HG03103 (cell line): ENCODE results near the gene SLC16A13.

Experiments used
- ATAC-seq: cut with Tn5 transposase; IDR thresholded peaks from one replicate; pipeline ENCODE4 v1.9.1; 2021; ENCODE audit warnings: low read depth; ENCODE audit not compliant: unreplicated experiment

The SLC16A13 gene

DNA sequence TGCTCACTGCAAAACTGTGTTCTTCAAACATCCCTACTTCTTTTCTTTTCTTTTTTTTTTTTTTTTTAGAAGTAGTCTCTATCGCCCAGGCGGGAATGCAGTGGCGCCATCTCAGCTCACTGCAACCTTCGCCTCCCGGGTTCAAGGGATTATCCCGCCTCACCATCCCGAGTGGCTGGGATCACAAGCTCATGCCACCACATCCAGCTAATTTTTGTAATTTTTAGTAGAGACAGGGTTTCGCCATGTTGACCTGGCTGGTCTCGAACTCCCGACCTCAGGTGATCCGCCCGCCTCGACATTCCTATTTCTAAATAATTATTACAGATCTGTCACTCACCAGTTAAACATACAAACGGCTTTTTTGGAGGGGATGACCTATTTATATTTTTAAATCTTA lies 24.4 kb upstream of the SLC16A13 start:
- no peak for ATAC-seq

DNA sequence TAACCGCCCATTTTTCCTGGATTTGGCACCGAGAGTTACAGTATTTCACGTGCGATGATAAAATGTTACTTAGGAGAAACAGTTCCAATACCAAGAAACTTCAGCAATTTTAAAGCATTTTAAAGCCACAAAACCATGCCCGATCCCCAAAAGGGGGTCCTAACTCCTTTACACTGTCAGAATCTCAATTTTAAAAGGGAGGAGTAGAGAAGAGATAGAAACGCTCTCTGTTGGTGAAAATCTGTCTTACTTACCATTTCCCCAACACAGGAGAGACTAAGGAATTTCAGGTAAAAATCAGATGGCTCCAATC lies 23.9 kb upstream of the SLC16A13 start:
- no peak for ATAC-seq

DNA sequence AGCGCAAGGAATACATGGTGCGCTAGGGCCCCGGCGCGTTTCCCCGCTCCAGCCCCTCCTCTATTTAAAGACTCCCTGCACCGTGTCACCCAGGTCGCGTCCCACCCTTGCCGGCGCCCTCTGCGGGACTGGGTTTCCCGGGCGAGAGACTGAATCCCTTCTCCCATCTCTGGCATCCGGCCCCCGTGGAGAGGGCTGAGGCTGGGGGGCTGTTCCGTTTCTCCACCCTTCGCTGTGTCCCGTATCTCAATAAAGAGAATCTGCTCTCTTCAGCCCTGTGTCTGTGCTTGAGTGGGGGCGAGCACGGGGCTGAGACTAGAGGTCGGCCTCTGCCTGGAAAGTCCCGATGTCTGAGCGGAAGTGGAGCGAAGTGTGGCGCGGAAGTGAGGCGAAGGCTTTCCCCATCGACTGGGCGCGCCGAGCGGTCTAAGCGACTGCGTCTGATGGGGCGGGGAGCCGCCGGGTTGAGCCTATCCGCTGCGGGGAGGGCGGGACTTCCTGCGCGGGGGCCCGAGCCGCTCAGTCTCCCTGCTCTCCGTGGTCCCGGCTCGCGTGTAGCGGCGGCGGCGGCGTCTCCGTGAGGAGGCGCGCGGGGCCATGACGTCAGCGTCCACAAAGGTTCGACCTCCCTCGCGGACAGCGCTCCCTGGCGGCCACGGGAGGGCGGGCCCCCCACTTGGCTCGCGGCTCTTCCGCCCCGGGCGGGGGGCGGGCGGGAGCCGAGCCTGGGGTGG lies 21.4 kb upstream of the SLC16A13 start:
- ATAC-seq, result peak; percentile 81

DNA sequence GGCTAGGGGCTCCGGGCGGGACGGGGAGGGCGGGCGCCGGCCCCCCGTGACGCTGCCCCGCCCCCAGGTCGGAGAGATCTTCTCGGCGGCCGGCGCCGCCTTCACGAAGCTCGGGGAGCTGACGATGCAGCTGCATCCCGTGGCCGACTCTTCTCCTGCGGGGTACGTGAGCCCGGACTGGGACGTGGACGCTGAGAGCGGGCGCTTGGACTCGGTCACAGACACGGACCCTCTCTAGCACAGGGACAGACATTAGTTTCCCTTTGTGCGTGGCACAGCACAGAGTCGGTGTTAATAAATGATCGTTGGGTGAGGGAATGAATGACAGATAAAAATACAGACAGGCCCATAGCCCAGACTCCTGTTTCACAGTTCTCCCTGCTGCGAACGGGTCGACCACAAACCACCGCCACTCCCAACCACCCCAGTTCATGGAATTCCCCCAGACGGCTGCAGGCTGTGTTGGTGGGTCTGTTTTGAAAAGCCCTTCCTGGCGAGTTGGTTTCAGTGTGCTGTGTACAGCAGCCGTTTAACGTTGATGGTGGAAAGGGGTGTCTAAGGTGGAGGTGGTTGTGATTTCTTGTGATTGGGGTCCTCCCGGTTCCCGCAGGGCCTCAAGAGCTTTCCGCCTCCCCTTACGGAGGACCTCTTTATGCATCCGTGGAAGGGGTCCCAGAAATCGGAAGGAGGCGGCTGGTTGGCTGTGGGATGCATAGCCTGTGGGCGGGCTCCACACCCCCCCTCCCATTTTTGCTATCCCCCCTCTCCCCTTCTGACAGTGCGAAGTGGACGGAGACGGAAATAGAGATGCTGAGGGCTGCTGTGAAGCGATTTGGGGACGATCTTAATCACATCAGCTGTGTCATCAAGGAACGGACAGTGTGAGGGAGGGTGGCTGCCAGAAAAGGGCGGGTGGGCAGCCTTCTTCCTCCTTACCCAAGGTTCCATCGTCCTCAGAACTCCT lies 20.5 kb upstream of the SLC16A13 start:
- ATAC-seq, result peak; percentile 4

DNA sequence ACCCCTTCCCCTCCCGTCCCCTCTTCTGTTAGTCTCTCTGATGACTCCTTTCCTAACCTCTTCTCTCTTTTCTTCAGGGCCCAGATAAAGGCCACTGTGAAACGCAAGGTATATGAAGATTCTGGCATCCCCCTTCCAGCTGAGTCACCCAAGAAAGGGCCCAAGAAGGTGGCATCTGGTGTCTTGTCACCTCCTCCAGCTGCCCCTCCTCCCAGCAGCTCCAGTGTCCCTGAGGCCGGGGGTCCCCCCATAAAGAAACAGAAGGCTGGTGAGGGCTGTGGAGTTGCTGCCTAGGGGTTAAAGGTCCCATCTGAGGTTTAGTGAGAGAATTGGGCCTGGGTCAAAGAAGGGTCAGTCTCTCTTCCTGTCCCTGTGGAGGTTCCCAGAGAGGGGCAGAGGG lies 19.4 kb upstream of the SLC16A13 start:
- no peak for ATAC-seq

DNA sequence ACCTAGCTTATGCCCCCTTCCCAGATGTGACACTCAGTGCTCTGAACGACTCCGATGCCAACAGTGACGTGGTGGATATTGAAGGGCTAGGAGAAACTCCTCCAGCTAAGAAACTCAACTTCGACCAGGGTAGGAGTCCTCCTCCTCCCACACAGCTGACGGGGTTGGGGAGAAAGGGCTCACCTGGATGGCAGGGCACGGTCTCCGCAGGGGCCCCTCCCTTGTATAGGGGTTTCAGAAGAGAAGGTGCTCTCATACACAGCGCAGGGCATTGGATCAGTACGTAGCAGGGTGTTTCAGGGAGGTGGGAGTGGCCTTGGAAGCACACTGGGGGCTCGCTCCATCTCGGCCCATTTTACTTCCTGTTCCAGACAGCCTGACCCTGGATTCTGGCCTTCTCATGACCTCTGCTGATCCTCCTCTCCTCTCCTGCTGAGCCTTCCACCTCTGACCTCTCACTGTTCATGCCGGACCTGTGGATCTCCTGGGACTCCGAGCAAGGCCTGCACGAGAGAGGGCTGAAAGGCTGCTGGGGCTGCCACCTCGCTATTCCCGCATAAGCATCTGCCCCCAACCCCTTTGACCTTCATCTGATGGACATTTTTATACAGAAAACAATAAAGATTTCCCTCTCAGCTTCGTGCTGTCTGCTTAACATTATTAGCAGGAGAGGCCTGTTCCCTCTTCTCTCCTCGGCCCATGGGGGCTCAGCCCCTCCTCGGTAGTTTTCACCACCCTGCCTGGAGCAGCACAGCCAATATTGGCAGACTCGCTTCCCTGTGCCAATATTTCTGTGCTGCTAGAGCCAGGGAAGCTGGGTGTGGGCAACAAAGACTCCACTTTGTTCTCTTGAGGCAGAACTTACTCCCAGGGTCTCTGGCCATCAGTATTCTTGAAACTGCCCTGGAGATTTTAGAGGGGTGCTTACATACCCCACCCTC lies 18.7 kb upstream of the SLC16A13 start:
- no peak for ATAC-seq

DNA sequence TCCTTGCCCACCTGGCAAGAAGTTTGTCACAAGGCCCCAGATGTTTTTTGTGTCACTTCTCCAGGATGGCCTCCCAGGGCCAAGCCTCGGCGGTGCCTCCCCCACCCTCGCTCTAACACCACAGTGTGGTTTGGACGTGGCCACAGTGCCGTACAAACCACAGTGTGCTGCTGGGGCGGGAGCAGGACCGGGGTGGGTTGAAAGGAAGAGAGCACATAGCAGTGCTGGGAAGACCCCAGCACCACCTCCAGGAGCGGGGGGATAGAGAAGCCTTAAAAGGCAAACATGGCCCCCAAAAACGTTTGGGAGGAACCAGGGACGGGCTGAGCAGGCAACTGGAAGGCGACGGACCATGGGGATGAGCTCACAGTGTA lies 18.0 kb upstream of the SLC16A13 start:
- ATAC-seq, result no peak

DNA sequence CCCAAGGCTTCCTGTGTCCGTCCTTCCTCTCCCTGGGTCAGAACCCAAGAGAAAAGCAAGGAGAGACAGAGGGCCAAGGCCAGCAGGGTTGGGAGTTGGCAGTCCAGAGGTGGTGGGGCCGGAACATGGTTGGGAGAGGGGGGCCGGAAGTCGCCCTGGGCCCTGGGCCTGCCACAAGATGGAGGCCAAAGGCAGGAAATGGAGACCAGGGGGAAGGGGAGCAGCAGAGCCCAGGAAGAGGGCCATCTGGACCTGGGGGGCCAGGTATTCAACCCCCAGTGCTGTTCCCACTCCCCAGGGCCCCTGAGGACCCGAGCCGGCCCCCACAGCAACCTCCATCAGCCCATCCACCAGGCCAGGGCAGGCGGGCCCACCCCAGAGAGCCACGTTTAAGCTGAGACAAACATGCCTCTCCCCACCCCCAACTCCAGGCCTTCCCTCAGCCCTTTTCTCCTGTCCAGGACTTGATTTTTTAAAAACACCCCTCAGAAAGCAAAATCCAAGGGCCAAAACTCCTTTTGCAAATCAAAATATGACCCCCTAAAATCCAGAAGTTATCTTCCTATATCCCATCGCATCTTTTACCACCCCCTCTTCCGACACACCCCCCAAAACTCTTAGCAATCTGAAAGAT lies 17.4 kb upstream of the SLC16A13 start:
- ATAC-seq, result no peak

DNA sequence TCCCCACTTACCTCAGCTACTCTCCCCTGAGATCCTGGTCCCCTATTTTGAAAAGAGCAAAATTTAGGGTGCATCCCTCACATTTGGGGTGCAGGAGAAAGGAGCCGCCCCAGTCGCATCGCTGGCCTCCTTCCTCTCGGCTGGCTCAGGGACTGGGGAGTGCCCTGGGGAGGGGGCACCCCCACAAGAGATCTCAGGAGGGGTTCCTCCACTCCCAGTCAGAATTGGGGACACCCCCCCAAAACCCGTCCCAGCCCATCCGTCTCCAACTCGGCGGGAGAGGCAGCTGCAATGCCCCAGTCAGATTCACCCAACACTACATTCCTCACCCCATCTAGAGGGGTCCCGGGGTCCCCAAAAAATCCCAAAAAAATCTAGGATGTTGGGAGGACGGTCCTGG lies 16.4 kb upstream of the SLC16A13 start:
- no peak for ATAC-seq

DNA sequence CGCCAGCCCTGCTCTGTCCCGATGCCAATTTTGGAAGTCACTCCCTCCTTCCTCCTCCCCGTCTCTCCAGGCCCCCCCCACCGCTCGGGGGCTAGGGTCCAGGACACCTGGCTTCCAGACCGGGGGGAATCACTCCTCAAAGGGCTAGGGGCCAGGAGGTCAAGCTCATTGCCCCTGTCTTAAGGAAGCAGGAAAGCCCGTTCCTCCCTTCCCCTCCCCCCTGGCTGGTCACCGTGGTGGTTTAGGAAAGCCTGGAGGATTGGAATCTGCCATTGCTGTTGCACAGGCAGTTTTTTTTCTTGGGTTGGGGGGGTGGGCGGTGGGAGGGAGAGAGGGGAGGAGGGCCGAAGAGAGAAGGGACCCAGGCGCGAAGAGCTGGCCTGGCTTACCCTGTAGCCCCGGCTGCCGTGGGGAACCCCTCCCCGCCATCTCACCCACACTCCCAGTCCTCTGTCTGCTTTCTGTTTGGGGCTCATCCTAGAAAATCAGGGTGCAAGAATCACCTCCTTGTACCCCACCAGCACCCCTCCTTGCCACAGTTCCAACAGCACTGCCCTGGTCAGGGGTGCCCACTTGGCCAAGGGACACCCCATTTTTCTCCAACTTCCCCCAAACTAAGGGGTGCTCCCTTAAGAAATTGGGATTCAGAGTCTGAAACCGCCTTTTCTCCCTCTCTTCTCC lies 15.8 kb upstream of the SLC16A13 start:
- no peak for ATAC-seq

DNA sequence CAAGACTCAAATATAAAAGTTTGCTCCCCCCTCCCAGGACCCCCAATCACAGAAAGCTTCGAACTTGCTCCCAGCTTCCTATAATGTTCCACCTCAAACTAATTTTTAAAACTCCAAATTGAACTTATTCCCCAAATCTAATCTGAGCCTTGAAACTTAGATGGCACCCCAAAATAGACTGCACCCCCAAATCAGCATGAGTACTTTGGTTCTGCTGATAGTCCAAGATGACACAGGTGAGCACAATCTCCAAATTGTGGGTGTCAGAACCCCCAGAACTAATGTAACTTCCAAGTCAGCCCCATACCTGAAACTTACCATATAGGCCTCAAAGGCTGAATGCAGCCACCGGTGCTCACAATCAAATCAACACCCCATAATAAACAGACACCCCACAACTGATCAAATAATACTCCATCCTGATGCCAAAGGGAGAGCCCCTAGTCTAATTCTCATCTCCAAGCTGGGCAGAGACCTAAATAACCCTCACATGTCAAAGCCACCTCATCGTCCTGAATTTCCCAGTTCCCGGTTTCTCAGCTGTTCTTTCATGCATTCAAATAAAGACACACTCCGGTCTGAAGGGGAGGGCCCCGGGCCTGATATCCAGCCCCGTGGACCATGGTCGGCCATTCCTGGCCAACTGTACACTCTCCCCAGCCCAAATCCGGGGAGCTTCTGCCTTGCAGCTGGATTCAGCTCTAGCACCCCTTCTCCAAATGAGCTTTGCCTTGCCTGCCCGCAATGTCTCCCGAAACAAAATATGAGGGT lies 14.7 kb upstream of the SLC16A13 start:
- ATAC-seq, result no peak

DNA sequence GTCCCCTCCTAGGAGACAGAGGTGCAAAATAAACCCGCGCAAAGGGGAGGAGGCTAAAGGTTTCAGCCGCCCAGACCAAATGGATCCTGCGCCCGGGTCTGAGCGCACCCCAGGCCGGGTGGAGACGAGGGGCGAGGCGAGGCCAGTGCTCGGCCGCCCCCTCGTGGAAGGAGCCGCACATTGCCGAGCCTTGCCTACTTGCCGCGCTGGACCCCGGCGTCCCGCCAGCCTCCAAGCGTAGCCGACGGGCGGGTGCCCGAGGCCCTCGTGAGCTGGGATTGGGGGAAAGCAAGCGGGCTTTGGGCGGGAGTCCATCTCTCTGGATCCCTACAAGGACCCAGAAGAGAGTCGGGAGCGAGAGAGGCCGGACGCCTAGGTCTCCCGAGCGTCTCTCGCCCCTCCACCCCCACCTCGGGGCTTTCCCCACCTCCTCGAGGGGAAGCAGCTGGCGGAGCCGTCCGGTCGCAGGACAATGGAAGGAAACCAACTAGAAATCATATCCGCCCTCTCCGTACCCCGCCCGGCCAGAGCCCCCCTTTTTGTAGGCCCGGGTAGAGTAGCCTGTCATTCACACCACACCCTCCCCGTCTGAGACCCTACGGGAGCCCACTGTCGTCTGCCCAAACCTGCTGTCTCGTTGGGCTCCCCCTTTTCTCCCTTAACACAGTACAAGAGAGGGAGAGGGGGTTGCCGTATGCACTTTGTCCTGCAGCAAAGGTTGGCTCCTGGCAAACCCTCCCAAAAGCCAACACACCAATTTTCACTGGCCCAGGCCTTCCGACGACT lies 13.6 kb upstream of the SLC16A13 start:
- no peak for ATAC-seq

DNA sequence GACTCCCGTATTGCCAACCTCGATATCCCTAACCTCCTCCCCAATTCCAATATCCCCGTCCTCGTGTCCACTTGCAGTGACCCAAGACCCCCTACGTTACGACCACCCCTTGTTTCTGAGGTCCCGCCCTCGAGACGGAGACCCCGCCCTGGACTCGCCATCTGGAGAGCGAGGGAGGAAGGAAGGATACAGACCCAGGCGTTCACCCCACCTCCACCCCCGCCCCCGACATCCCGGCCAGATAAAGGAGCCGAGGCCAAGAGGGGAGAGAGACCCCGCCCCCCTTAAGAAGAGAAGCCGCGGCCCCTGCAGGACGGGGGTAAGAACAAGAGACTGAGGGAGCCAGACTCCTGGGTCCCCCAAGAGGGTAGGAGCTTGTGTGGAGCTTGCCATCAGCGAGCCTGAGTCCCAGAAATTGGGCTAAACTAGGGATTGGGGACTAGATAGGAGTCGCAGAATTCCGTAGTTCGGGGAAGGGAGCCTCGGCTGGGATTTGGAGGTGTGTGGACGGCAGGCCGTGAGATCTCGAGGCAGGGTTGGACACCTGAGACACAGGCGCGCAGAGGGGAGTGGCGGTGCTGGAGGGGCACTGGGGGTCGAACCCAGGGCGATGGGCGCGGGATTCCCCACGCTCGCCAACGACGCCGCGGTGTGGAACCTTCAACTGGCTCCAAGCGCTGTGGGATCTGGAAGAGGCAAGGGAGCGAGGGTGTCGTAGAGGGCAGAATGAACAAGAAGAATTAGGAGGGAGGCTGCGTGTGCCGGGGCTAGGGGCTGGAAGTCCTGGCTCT lies 12.8 kb upstream of the SLC16A13 start, which contains the start of gene BCL6B:
BCL6B (plus strand) TSS at position 270 of the 791 bp plus-strand sequence. CDS start 622 bp downstream, outside the sequence.
- ATAC-seq, result no peak

DNA sequence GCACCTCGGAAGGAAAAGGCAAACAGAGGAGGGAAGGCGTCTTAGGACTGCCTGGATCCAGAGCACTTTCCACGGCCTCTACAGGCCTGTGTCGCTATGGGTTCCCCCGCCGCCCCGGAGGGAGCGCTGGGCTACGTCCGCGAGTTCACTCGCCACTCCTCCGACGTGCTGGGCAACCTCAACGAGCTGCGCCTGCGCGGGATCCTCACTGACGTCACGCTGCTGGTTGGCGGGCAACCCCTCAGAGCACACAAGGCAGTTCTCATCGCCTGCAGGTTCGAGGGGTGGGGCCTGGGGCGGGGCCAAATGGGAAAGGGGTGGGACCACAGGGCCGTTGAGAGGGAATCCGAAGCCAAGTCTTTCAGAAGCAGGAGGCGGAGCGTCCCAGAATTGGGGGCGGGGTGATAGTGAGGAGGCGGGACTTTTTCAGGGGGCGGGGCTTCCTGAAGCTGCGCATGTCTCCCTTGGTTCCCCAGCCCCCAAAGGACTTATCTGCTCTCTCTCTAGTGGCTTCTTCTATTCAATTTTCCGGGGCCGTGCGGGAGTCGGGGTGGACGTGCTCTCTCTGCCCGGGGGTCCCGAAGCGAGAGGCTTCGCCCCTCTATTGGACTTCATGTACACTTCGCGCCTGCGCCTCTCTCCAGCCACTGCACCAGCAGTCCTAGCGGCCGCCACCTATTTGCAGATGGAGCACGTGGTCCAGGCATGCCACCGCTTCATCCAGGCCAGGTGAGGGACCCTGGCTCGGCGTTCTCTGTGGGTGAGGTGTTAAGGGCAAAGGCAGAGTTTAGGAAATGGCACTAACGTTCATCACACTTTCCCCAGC lies 12.0 kb upstream of the SLC16A13 start:
- no peak for ATAC-seq

DNA sequence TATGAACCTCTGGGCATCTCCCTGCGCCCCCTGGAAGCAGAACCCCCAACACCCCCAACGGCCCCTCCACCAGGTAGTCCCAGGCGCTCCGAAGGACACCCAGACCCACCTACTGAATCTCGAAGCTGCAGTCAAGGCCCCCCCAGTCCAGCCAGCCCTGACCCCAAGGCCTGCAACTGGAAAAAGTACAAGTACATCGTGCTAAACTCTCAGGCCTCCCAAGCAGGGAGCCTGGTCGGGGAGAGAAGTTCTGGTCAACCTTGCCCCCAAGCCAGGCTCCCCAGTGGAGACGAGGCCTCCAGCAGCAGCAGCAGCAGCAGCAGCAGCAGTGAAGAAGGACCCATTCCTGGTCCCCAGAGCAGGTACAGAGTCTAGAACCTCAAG lies 11.4 kb upstream of the SLC16A13 start:
- ATAC-seq, result no peak

DNA sequence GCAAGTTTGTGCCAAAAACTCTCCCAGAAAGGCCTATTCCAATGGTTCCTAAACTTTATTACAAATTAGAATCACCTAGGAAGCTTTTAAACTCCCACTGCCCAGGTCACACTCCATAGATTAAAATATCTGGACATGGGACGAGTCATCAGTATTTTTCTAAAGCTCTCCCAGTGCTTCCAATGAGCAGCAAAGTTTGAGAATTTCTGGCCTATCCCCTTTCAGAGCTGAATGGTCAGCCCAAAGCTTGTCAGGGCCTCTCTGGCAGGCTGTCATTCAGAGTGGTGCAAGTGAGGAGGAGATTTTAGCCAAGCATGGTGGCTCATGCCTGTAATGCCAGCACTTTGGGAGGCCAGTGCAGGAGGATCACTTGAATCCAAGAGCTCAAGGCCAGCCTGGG lies 10.6 kb upstream of the SLC16A13 start:
- no peak for ATAC-seq
